GM19239 (cell line): ENCODE data around the gene RASSF5.

ENCODE experiments used
- DNase-seq: peaks from one replicate; pipeline ENCODE4 v3.0.0; 2011; ENCODE audit warnings: low spot score; ENCODE audit not compliant: insufficient read length
- FAIRE-seq: peaks from 2 replicates; lab custom pipeline; 2011; peaks lifted over from hg19 to GRCh38; lab: Jason Lieb, UNC

Gene RASSF5

GRCh38 chr1:206540044-206540780 lies 32.9 kb downstream of the RASSF5 start:
- FAIRE-seq (no peak), DNase-seq (no peak)

DNA sequence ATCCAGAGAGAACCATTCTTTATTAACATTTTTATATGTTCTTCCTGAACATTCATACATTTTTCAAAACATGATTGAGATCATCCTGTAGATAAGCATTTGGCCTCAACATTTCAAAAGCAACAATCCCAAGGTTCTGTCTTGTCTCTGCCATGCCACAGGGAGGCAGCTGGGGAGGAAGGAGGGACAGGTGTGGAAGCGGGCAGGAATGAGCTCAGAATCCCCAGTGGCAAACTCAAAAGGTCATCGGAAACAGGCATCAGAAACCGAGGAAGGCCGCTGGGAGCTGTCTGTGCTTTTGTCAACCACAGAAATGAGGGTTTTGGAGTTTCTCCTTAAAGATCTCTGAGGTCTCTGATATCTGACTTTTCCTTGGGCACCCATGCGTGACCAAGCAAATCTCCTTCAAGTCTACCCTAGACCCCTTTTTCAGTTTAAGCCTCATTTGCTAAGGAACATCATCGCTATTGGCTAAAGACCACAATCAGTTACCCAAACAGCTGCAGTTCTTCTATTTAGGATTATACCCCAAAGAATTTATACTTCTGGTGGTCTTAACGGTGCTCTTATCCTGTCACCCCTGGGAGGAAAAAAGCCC lies 34.0 kb downstream of the RASSF5 start:
- DNase-seq (no peak), FAIRE-seq (no peak)

DNA sequence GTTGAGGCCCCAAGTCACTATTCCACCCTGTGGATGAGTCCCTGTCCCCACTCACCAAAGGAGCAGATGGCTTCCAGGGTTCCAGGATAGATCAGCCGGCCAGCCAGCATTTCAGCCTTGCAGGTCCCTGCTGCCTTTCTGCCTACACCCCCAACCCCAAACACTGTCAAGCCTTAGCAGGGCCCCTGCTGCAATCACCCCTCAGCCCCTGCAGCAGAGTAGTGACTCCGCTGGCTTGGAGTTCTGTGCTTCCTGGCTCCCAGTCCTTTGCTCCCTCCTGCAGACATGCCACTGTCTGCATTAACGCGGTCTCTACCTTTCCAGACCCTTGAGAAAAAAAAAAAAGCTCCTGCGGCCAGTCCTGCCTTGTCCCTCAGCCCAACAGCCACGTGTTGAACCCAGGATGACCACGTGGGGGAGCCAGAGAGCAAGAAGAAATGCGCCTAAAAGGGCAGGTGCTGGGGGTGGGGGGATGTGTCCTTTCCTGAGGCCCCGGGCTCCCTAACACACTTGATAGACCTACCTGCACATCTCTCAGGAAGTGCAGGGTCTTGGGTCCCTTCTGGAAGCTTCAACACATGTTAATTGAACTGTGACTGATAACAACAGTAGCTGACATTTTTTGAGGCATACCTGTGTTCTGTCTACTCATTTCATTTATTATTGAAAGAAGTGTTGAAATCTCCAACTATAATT lies 37.4 kb downstream of the RASSF5 start:
- FAIRE-seq (peak; percentile 83), DNase-seq (peak; percentile 65)

DNA sequence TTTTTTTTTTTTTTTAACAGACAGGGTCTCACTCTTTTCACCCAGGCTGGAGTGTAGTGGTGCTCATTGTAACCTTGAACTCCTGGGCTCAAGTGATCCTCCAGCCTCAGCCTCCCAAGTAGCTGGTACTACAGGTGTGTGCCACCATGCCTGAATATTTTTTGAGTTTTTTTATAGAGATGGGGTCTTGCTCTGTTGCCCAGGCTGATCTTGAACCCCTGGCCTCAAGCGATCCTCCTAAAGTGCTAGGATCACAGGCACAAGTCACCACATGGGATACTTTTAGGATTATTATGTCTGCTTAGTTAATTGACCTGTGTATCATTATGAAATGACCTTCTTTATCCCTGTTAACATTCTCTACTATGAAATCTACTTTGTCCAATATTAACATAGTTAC lies 38.0 kb downstream of the RASSF5 start:
- no peak for DNase-seq
- no peak for FAIRE-seq

DNA sequence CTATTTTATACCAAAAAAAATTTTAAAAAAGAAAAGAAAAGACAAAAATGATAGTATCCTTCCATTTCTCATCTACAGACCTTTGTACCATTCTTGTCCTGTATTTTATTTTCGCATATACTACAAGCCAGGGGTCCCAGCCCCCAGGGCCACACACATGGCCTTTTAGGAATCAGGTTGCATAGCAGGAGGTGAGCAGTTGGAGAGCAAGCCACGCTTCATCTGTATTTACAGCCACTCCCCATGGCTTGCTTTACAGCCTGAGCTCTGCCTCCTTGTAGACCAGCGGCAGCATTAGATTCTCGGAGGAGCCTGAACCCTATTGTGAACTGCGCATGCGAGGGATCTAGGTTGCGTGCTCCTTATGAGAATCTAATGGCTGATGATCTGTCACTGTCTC lies 39.8 kb downstream of the RASSF5 start:
- DNase-seq (no peak), FAIRE-seq (no peak)

- FAIRE-seq (no peak), DNase-seq (no peak)
Measured at GRCh38 chr1:206550446-206550845, 43.1 kb downstream of the RASSF5 start.

GRCh38 chr1:206551296-206551985 lies 44.1 kb downstream of the RASSF5 start:
- no peak for DNase-seq
- no peak for FAIRE-seq

GRCh38 chr1:206551986-206552326 lies 44.6 kb downstream of the RASSF5 start:
- FAIRE-seq (no peak), DNase-seq (no peak)

GRCh38 chr1:206554211-206554610 lies 46.9 kb downstream of the RASSF5 start:
- no peak for DNase-seq

GRCh38 chr1:206554701-206555472 lies 47.6 kb downstream of the RASSF5 start:
- FAIRE-seq: no peak

More at GRCh38 chr1:206554211-206554610, 46.9 kb downstream of the RASSF5 start:
- FAIRE-seq: no peak

GRCh38 chr1:206555473-206555935 lies 48.2 kb downstream of the RASSF5 start:
- no peak for DNase-seq
- FAIRE-seq: no peak

More at GRCh38 chr1:206554701-206555472, 47.6 kb downstream of the RASSF5 start:
- no peak for DNase-seq

GRCh38 chr1:206556047-206556749 lies 48.9 kb downstream of the RASSF5 start:
- DNase-seq (no peak), FAIRE-seq (peak; percentile 78)

DNA sequence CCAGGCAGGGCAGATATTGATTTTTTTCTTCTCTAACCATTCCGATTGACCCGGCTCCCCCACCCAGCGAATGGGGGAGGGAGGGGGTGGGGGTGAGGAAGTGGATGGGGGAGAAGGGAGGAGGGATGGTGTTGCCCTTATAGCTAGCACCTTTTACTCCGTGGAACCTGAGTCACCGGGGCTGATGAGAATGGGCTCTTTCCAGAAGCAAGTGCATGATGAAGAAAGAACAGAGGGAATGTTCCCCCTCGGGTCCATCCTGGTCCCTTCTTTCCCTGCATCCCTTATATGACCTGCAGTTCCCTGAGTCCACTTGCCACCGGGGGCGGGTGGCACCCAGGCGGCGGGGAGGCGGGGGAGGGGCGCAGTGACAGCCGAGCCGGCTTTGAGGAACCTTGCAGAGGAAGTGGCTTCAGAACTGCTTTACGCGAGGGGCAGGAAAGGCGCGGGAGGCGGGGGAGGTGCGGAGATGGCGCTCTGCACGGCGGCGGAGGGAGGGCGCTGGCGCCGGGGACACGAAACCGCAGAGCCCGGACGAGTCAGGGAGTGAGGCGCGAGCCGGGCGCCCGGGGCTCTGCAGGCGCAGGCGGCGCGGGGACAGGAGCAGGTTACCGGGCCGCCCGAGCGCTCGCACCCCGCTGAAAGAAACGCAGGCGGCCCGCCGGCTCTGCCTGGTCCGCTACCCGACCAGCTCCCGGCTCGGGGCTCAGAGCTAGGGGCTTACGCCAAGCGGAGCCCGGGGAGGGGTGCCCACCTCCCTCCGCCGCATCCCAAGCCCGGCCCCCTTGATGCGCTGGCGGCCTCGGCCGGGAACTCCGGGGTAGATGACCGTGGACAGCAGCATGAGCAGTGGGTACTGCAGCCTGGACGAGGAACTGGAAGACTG lies 49.7 kb downstream of the RASSF5 start:
- DNase-seq (peak; percentile 58), FAIRE-seq (peak; percentile 80)

DNA sequence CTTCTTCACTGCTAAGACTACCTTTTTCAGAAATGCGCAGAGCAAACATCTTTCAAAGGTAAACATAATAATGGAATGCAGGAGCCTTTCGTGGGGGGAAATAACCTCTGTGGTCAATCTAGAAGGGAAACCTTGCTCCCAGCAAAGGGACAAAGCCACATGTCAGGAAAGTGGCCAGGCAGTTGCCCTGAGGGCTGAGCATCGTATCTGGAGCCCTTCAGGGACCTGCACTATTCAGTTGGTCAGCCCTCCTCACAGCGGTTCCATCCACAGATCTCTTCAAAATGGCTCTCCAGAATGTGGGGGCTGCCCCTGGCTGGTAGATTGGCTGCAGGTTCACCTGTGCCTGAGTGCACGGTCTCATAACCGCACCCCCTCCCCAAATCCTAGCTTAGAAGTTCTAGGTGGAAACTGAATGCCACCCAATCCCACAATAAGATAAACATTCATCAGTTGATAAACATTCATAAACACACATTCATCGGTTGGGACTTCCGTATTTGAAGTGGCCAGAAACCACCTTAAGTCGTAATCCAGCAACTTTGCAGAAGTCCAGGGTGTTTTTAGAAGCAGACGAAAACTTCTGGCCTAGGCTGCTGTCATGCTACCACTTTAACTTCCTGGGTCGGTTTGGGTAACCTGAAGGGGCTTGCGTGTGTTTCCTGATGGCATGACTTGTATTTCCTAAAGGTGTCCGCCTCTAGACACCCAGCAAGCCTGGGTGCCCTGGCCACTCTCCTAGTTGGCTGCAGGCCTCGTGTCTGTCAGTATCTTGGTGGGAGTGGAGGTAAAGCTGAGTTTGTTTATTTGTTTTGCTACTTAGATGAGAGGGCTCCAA lies 50.5 kb downstream of the RASSF5 start:
- FAIRE-seq (peak; percentile 85), DNase-seq (no peak)

DNA sequence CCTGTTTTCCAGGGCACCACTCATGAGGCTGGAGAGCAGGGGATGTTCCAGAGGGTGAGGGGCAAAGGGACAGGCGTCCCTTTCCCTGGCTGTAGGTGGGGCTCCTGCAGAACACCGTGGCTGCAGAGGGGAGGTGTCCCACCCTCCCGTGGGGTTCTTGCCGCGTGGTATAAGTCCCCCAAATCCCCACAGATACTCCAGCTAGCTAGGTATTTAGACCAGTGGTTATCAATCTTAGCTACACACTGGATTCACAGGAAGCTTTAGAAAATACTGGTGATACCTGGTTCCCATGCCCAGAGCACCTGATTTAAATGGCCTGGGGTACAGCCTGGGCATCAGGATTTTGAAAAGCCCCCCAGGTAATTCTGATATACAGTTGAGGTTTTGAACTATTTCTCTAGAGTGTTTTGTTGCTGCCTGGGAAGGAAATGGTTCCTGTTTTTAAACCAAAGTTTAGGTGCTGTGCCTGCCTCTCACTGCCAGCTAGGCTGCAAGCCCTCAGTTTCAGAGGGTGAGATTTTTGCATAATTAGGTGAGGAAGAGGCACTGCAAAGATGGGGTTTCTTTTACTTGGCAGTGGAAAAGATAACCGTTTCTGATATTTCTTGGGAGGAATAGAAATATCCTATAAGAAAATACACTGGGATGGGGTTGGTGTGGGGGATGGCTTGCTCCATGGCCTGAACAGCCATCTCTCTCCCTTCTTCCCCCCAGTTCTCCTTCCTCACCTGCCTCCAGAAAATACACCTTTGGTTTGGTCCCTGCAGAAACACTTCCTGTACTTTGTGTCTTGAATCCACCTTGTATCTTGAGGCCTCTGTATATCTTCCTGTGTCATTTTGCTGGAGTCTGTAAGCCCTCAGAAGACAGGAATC lies 51.7 kb downstream of the RASSF5 start:
- FAIRE-seq: peak; percentile 60

GRCh38 chr1:206559672-206559995 lies 52.3 kb downstream of the RASSF5 start:
- DNase-seq: no peak
- no peak for FAIRE-seq

More for the DNA sequence above, 51.7 kb downstream of the RASSF5 start:
- DNase-seq: no peak
